Neural crest cell (in vitro differentiated cells): ENCODE results near the gene HSFX2. TPM values are rescaled to one million over a fixed set of nuclear protein-coding genes. Genes with fewer than 3 reads are reported as not detected.
"Not testable (repeated sequence)": the region's sequence is repeated elsewhere in the genome, so short reads cannot be mapped to it uniquely, and the experiment has no call there.

Source experiments
- DNase-seq: peaks from one replicate; pipeline ENCODE4 v3.0.0; 2021; ENCODE audit warnings: low read depth, mixed read lengths, low spot score
- H3K27ac Mint-ChIP-seq: one replicate; pipeline ENCODE4 v1.8.0; 2021; ENCODE audit warnings: mild to moderate bottlenecking, mixed read lengths; ENCODE audit not compliant: unreplicated experiment
- H3K27me3 Mint-ChIP-seq: 2 replicates; pipeline ENCODE4 v1.8.0; 2021; ENCODE audit warnings: low read depth, mild to moderate bottlenecking, mixed read lengths
- H3K36me3 Mint-ChIP-seq: 2 replicates; pipeline ENCODE4 v1.8.0; 2021; ENCODE audit warnings: low read depth, mild to moderate bottlenecking, mixed read lengths
- H3K4me1 Mint-ChIP-seq: 2 replicates; pipeline ENCODE4 v1.8.0; 2021; ENCODE audit warnings: mixed read lengths
- H3K4me3 Mint-ChIP-seq: one replicate; pipeline ENCODE4 v1.8.0; 2021; ENCODE audit warnings: mild to moderate bottlenecking, mixed read lengths
- H3K9me3 Mint-ChIP-seq: 2 replicates; pipeline ENCODE4 v1.8.0; 2021; ENCODE audit warnings: mixed read lengths
- long read RNA-seq: library from polyadenylated mRNA; unstranded; transcript quantifications from one replicate; pipeline ENCODE4 v2.0.0, GENCODE V29; 2020
- total RNA-seq: library from RNA; stranded (reverse); gene quantifications from 2 replicates; pipeline ENCODE4 v1.2.1, GENCODE V29; 2021
- TF ChIP-seq, protein P1 (sequence below): fragments of 200-600 bp; sonication (generic); conservative IDR thresholded peaks from 2 replicates; pipeline ENCODE4 v1.5.0; 2021; ENCODE audit warnings: antibody characterized with exemption, mild to moderate bottlenecking

Gene HSFX2, protein sequence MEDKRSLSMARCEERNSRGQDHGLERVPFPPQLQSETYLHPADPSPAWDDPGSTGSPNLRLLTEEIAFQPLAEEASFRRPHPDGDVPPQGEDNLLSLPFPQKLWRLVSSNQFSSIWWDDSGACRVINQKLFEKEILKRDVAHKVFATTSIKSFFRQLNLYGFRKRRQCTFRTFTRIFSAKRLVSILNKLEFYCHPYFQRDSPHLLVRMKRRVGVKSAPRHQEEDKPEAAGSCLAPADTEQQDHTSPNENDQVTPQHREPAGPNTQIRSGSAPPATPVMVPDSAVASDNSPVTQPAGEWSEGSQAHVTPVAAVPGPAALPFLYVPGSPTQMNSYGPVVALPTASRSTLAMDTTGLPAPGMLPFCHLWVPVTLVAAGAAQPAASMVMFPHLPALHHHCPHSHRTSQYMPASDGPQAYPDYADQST
- not detected in 2 replicates for total RNA-seq
- long read RNA-seq = 0 reads

DNA sequence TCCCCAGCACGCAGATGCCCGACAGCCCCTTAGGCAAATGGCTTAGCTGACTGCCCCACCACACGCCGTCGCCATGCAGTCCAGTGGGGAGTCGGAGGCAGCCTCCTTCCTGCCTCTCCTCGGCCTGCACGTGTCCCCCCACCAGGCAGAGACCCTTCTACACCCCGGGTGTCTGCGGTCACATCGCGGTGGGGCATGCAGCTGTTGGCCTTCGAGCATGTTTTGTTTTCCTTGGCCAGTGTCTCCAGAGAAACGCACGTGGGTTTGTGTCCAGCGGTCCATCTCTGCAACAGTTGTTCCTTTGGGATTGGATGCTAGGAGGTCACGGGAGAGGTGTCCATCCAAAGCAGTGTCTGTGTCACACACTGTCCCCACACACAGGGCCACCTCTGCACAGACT is at the start of gene HSFX2:
TSS of gene HSFX2 (minus strand) at position 101 of the 400 bp plus-strand sequence. CDS start 614 bp downstream, outside the sequence.
- H3K36me3 Mint-ChIP-seq, H3K27ac Mint-ChIP-seq, H3K4me3 Mint-ChIP-seq, H3K9me3 Mint-ChIP-seq, DNase-seq, H3K27me3 Mint-ChIP-seq, H3K4me1 Mint-ChIP-seq: not testable (repeated sequence)

DNA sequence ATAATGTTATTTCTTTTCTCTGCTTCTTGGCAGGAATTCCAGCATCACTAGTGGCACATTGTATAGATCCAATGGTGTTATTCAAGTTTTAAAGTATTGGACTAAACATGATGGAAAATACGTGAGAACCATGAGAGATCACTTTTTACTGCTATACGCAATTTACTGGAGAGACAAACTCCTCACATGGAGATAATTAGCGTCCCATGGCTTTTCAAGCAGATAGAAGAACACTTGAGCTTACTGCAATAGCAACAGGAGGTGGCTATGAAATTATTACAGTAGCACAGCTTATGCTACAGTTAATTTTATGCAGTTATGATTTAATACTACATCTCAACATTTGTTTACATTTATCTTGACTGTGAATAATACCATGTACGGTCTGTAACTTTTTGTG is 48.4 kb upstream of the HSFX2 start:
- H3K4me1 Mint-ChIP-seq = no peaks in the 10 kb centered on the region
- no peaks in the 10 kb centered on the region for H3K27me3 Mint-ChIP-seq
- H3K36me3 Mint-ChIP-seq = no peaks in the 10 kb centered on the region
- TF ChIP-seq, protein P1, sequence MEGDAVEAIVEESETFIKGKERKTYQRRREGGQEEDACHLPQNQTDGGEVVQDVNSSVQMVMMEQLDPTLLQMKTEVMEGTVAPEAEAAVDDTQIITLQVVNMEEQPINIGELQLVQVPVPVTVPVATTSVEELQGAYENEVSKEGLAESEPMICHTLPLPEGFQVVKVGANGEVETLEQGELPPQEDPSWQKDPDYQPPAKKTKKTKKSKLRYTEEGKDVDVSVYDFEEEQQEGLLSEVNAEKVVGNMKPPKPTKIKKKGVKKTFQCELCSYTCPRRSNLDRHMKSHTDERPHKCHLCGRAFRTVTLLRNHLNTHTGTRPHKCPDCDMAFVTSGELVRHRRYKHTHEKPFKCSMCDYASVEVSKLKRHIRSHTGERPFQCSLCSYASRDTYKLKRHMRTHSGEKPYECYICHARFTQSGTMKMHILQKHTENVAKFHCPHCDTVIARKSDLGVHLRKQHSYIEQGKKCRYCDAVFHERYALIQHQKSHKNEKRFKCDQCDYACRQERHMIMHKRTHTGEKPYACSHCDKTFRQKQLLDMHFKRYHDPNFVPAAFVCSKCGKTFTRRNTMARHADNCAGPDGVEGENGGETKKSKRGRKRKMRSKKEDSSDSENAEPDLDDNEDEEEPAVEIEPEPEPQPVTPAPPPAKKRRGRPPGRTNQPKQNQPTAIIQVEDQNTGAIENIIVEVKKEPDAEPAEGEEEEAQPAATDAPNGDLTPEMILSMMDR = no peak
- H3K9me3 Mint-ChIP-seq = peaks cover under 1% of the 10 kb centered on the region
- DNase-seq = no peak
- no peak overlapping the region for H3K27ac Mint-ChIP-seq
- H3K4me3 Mint-ChIP-seq = no peak overlapping the region

DNA sequence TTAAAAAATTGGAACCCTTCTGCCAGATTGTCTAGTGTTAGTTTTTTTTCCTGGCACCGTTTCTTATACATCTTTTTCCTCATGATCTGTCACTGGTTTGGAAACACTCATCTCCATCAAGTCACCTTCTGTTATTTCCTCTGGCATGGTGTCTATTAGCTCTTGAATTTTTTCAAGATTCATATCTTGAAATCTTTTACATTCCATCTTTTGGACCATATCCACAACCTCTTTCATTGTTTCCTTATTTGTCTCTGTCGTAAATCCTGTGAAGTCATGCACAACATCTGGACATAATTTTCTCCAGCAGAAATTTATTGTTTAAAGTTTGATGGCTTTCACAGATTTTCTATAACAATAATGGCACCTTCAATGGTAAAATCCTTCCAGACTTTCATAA is 46.7 kb upstream of the HSFX2 start:
- Mint-ChIP-seq H3K27ac (no peak overlapping the region), H3K4me1 (no peaks in the 10 kb centered on the region), H3K36me3 (no peaks in the 10 kb centered on the region), H3K9me3 (peaks cover 5% of the 10 kb centered on the region), H3K27me3 (peaks cover 2% of the 10 kb centered on the region), H3K4me3 (no peak overlapping the region)
- TF ChIP-seq, protein P1 = no peak
- no peak for DNase-seq

DNA sequence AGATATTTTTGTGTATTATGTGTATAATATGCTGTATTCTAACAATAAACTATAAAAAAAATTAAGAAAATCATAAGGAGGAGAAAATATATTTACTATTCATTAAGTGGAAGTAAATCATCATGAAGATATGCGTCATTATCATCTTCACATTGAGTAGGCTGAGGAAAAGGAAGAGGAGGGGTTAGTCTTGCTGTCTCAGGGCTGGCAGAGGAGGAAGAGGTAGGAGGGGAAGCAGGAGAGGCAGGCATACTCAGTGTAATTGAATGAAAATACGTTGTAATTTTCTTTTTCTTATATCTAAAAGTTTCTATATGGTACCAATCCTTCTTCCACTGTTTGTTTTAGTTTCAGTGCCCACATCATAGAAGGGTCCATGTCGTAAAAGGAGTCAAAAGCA is 46.3 kb upstream of the HSFX2 start:
- no peak for DNase-seq
- TF ChIP-seq, protein P1 = no peak
- Mint-ChIP-seq H3K4me3 (no peak overlapping the region), H3K36me3 (no peaks in the 10 kb centered on the region), H3K9me3 (peaks cover 7% of the 10 kb centered on the region), H3K27ac (no peak overlapping the region), H3K4me1 (no peaks in the 10 kb centered on the region), H3K27me3 (peaks cover 2% of the 10 kb centered on the region)

DNA sequence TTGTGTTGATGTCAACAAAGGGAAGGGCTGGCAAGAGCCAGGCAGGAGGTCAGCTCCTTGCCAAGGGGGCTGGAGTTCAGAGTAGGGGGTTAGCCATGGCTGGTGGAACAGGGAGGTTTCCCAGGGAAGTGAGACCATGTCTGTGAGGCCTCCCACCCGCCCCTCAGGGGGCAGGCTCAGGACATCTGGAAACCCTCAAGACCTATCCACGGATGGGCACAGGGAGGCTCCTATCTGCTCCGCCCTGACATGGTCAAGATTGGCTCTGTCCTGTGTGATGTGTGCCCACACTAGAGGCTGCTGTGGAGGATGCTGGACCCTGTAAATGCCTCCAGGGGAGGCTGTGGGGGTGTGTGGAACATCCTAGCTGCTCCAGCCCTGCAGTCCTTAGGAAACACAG is 44.5 kb upstream of the HSFX2 start:
- TF ChIP-seq, protein P1 = no peak
- Mint-ChIP-seq H3K27ac (no peak overlapping the region), H3K27me3 (peaks cover 7% of the 10 kb centered on the region), H3K4me1 (no peaks in the 10 kb centered on the region), H3K36me3 (no peaks in the 10 kb centered on the region), H3K9me3 (peaks cover 7% of the 10 kb centered on the region), H3K4me3 (no peak overlapping the region)
- no peak for DNase-seq

DNA sequence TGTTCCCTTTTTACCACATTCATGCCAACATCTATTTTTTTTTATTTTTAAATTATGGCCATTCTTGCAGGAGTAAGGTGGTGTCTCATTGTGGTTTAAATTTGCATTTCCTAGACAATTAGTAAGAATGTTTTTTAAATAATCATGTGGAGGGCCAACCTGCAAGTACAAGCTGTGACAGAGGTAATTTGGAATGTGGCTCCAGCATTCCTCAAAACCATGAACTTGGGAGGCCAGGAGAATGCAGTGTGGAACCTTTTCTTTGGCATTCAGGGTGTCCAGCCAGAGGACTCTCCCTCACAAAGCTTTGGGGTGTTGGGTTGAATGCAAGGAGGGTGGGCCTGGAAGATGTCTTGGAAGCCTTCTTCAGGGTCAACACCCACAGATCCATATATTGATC is 43.7 kb upstream of the HSFX2 start:
- H3K36me3 Mint-ChIP-seq = no peaks in the 10 kb centered on the region
- no peak overlapping the region for H3K4me3 Mint-ChIP-seq
- H3K9me3 Mint-ChIP-seq = peaks cover 7% of the 10 kb centered on the region

More for the DNA sequence above, 43.7 kb upstream of the HSFX2 start:
- Mint-ChIP-seq H3K27ac (no peak overlapping the region), H3K27me3 (peaks cover 7% of the 10 kb centered on the region), H3K4me1 (no peaks in the 10 kb centered on the region)
- TF ChIP-seq, protein P1 = no peak
- no peak for DNase-seq
